Right renal cortex interstitium (tissue), 3 donors: ENCODE measurements around the gene FOXF1. TPM values are rescaled to one million over a fixed set of nuclear protein-coding genes. Genes with fewer than 3 reads are reported as not detected.

Experiments
- DNase-seq, 3 donors: peaks; one replicate each; pipeline ENCODE4 v3.0.0-alpha.2; 2013; ENCODE audit warnings: low read depth in 3 of 3, low spot score in 2 of 3
- polyA plus RNA-seq, 3 donors: library from polyadenylated mRNA; unstranded; fragments of 120-200 nt; gene quantifications; one replicate each; pipeline ENCODE4 v1.2.1, GENCODE V29; 2013; ENCODE audit not compliant: insufficient read length in 3 of 3

The FOXF1 gene
- polyA plus RNA-seq, 3 donors = 0.04 TPM

GRCh38 chr16:86554599-86554916, 44.2 kb downstream of the FOXF1 start:
- no peak for DNase-seq

GRCh38 chr16:86554917-86555703, 44.8 kb downstream of the FOXF1 start, which contains the start of gene MTHFSD:
Gene MTHFSD, minus strand, starts transcription at chr16:86555235. Its CDS starts 51 bp downstream, at chr16:86555184.
- peak in 2 of 3 donors; percentile 89 to 90 for DNase-seq

GRCh38 chr16:86555704-86556075, 45.4 kb downstream of the FOXF1 start:
- no peak for DNase-seq

- no peak for DNase-seq
Measured at GRCh38 chr16:86556576-86556975, 46.2 kb downstream of the FOXF1 start.

- DNase-seq = no peak
Measured at GRCh38 chr16:86557587-86557986, 47.3 kb downstream of the FOXF1 start.

GRCh38 chr16:86558355-86559193, 48.2 kb downstream of the FOXF1 start:
- no peak for DNase-seq

- no peak for DNase-seq
Measured at GRCh38 chr16:86559802-86560305, 49.5 kb downstream of the FOXF1 start.

- no peak for DNase-seq
Measured at GRCh38 chr16:86562356-86562755, 52.0 kb downstream of the FOXF1 start.

GRCh38 chr16:86563469-86564345, 53.4 kb downstream of the FOXF1 start:
- peak in 2 of 3 donors; percentile 86 for DNase-seq

Other genes starting within 250 kb of the FOXF1 start
- gene MTHFSD, start 44.7 kb downstream of the FOXF1 start, polyA plus RNA-seq = 10 to 100 TPM; 22.1 to 29.4 (median 23.9) TPM
- gene FOXC2, start 56.3 kb downstream of the FOXF1 start, polyA plus RNA-seq = 10 to 100 TPM; 35.0 to 40.1 (median 38.5) TPM
- gene FOXL1, start 68.0 kb downstream of the FOXF1 start, polyA plus RNA-seq = 10 to 100 TPM; 14.1 to 17.7 (median 15.4) TPM